Measurements from ENCODE around the gene TMA7.
"Not testable (repeated sequence)": the region's sequence is repeated elsewhere in the genome, so short reads cannot be mapped to it uniquely, and the experiment has no call there.

Gene TMA7

DNA sequence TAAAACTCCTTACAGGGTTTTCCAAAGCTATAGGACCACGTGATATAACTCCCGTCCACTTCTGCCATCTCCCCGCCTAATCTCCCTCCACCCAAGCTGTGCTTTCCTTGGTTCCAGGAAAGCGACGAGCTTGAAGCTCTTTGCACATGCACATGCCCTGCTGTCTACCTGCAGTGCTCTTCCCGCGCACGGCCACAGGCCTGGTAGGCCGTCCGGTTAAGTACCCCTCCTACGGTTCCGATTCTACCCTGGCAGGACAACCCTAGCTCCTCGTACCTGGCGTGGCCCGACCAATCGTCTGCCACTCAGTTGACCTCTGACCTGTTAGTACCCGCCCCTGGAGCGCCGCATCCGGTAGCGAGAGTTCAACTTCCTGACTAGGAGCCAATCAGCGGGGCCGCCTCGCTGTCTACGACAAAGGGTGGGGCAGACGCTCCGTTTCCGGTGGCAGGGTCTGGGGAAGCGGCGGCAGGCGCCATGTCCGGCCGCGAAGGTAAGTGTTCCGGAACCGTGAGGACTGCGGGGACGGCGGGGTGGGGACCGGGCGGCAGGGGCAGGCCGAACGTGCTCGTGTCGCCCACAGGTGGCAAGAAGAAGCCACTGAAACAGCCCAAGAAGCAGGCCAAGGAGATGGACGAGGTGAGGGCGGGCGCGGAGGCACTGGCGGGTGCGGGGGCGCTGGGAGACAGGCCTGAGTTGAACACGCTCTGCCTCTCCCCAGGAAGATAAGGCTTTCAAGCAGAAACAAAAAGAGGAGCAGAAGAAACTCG is at the start of gene TMA7, which contains the start of gene CCDC51:
TMA7 (plus strand) TSS at position 438 of the 770 bp plus-strand sequence; CDS start at position 478, 40 bp downstream.
CCDC51 (minus strand) TSS at position 300 of the 770 bp plus-strand sequence. CDS start 4,991 bp downstream, outside the sequence.
- DNase-seq (ENCODE audit: low read depth in 2 of 2): peak; percentile 98 to 99

DNA sequence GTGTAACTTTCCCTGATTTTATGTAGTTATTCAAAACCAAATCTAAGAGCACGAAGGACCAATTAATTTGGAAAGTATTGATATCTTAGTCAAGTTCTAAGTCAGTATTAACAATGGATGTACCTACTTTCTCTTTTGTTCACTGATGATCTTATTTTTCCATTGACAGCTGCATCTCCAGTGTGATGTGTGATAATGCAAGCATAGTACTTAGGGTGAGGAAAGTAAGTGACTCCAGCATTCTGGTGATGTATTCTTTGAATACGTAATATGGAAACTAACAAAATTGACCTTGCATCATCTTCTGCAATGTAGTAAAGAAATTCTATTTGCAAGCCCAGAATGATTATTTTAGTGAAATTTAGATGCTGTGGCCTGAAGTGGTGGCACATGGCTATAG is 45.7 kb upstream of the TMA7 start:
- no peak for DNase-seq (ENCODE audit: low read depth in 2 of 2)

DNA sequence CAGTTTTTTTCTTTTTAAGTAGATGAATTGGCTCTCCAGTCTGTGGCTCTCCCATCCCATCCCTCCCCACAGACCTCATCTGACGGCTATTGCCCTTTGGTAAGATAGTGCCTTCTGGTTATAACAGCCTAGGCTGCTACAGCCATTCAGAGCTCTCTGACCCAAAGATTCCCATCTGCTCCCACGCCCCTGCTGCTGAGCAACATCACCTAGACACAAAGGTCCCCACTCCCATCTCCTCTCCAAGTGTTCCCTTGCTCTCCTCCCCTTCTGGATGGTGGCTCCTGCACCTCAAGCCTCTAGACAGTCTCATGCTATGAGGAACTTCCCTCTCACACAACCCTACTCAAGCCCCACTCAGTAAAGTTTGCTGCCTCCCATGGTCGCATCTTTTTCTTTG is 44.3 kb upstream of the TMA7 start:
- DNase-seq (ENCODE audit: low read depth in 2 of 2): no peak

DNA sequence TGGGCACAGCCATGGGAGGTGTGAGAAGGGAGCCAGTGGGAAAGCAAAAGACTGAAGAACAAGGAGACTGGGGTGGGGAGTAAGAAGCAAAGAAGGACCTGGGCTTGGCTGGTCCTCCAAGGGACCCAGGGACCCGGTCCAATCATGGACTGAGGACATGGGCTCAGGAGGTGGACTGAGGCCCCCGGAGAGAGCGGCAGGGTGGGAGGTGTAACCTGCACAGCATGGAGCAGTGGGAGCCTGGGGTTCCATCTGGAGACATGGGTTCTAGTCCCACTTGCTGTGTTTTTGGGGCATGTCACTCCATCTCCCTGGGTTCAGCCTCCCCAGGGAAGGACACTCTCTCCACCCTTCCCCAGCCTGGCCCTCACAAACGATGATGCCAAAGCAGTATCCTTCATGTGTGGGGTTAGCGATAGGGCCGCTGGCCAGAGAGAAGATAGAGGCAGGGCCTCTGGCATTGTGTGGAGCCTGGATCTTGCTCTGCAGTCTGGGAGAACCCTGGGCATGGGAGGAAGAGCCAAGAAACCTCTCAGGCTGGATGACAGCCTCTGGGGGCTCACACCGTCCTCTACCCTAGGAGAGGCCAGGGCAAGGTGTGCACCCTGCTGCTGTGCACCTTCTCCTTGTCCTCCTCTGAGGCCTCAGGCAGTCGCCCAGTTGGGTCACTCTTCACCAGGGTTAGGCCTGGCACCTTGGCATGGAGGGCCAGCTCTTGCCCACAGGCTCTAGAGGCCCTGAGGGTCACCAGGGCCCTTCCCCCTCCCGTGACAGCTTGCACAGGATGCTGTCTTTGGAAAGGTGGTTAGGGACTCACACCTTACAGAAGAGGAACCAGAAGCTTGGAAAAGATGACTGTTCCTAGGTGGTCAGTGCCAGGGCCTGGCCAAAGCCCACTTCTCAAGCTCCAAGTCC is 42.0 kb upstream of the TMA7 start:
- DNase-seq (ENCODE audit: low read depth in 2 of 2): no peak

DNA sequence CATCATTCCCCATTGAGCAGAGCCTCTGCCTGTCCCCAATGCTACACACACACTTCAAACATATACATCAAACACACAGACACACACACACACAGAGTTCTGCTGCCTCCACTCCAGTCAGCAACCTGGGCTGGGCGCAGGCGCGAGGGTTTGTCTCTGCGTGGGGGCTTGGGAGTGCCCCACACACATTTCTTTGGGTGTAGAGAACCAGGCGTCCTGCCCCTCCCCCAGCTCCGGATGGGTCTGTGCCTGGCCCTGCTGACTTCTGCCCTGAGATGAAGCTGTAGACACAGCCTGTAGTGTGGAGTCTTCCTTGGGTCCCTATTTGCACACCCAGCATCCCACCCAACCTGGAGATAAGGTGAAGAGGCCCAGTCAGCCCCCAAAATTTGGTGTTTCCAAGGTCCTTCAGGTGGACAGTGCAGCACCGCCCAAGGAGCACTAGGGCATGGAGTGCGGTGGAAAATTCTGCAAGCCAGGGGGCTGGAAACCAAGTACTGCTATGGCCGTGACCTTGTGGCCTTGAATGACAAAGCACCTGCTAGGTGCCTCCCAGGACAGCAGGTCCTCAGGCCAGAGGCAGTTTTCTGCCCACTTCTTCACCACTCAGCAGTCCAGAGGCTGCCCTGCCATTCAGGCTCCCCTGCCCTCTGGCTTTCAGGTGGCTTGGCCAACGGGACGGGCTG is 41.2 kb upstream of the TMA7 start:
- DNase-seq (ENCODE audit: low read depth in 2 of 2): no peak

DNA sequence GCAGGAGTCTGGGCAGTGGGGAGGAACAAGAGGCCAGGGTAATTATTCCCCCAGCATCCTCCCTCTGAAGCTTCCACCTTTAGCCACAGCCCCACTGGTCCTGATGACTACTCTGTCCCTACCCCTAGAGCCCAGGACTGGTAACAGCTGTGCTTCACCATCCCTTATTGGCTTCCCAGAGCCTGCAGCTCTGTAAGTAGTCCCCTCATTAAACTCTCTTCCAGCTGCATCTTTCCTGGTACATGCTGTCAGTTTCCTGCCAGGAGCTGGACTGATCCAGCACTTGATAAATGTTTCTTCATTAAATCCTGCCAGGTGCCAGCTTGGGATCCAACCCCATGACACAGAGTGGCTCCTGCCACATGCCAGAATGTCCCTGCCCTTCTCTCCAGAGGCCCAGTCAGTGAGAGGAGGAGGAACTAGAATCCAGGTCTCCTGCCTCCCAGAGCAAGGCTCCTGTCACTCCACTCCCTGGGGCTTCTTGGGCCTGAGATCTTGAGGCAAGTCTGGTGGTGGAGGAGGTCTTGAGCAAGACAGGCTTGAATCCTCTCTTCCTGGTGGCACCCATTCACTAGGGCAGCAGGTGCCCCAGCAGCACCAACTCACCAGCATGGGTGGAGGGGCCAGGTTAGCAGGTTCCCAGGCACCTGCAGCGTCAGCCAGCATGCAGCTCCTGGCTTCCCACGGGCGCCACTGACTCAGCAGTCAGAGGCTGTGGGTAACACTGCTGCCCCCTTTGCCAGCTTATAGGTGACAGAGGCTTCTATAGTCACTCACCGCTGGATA is 40.5 kb upstream of the TMA7 start:
- no peak for DNase-seq (ENCODE audit: low read depth in 2 of 2)

DNA sequence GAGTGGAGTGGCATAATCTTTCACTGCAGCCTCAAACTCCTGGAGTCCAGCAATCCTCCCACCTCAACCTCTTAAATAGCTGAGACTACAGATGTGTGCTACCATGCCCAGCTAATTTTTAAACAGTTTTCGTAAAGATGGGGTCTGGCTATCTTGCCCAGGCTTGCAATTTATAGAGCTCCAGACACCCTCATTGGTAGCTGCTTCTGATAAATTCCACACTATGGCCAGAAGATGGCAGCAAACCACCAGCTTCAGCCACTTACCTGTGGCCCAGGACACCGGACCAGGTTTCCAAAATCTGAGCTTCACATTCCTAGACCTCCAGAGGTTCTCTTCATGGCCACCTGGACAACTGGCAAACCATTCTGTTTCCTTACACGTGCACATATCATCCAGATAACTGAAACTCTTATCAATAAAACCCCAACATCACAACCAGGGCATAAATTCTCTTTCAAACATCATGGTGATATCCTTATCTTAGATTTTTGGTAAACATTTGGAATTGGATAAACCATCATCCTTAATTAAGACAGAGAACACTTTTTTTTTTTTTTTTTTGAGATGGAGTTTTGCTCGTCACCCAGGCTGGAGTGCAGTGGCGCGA is 39.1 kb upstream of the TMA7 start:
- peak; percentile 28 to 41 for DNase-seq (ENCODE audit: low read depth in 2 of 2)

DNA sequence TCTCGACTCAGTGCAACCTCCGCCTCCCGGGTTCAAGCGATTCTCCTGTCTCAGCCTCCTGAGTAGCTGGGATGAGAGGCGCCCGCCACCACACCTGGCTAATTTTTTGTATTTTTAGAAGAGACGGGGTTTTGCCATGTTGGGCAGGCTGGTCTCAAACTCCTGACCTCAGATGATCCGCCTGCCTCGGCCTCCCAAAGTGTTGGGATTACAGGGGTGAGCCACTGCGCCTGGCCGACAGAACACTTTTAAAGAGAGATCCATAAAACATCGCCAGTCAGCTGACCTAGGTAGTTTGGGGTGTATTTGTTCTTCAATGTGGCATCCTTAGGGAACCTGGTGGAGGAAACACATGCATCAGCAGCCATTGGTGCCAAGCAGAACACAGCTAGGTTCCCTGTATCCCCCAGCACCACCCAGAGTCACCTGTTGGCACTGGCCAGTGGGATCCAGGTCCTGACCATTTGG is 38.6 kb upstream of the TMA7 start:
- DNase-seq (ENCODE audit: low read depth in 2 of 2): not testable (repeated sequence)

DNA sequence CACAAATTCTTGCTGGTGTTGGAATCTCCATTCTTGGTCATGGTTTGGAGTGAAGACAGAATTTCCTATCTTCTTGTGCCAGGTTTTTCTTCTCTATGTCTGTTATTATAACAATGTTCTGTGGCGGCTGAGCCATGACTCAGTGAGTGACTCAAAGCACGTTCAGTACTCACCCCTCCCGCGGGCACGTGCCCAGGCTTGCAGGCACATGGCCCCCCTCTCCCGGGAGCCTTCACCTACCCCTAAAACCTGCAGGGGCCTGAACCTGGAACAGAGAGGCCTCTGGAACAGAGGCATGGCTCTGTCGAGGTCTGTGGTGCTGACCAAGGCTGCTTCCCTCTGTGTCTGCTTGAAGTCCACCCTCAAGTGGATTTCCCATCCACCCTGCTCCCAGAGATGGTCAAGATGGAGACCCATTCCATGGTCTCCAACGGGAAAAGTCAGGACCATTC is 37.8 kb upstream of the TMA7 start:
- DNase-seq (ENCODE audit: low read depth in 2 of 2): no peak

DNA sequence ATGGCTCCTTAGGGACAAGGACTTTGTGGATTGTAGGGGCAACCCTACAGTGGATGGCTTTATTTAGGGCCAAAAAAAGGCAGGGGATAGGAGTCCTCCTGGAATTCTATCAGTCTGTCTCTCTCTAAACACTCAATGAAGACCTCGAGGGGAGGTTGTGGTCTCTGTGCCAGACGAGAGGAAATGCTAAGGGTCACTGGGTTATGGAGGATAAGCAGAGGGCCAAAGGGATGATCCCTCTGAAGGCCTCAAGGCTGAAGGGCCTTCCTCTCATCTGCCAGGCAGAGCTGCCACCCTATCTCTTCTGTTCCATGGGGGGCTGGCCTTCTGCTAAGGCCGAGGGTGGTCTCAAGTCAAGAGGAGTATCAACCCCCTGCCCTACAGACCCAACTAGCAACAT is 37.1 kb upstream of the TMA7 start:
- DNase-seq (ENCODE audit: low read depth in 2 of 2): no peak

DNA sequence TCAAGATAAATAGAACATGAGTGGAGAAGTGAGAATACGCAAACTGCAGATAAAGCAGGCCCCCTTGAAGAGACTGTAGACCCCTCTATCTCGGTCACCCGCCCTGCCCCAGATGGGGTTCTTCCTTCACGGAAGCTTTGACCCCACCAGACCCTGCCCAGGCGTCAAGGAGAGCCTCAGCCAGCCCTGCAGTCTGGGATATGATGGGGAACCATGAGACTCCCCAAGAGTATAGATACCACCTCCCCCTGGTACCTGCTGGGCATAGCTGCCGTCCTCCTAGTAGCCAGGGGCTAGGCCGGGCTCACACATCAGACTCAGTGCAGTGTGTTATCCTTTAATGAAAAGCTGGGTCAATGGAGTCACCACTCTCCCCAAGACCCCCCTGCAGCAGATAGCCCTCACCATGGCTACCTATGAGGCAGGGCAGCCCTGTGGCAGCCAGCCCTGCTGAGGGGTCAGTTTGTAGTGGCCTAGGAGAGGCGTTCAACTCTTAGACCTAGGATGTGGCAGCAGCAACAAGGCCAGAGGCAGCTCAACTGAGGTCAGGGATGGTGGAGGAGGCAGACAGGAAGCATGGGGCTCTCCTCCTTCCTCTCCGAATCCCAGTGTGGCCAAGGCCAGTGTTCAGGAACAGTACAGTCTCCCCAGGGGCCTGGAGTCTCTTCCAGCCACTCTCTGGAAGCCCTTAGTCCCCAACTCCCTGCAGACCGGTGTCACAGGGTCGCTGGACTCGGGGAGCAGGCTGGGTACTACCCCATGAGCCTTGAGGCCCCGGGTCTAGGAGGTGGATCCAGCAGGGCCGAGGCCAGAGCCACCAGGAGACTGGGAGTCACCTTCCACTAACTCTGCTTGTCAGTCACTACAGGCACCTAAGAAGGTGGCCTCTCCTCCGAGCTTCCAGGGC is 36.3 kb upstream of the TMA7 start:
- DNase-seq (ENCODE audit: low read depth in 2 of 2): no peak

DNA sequence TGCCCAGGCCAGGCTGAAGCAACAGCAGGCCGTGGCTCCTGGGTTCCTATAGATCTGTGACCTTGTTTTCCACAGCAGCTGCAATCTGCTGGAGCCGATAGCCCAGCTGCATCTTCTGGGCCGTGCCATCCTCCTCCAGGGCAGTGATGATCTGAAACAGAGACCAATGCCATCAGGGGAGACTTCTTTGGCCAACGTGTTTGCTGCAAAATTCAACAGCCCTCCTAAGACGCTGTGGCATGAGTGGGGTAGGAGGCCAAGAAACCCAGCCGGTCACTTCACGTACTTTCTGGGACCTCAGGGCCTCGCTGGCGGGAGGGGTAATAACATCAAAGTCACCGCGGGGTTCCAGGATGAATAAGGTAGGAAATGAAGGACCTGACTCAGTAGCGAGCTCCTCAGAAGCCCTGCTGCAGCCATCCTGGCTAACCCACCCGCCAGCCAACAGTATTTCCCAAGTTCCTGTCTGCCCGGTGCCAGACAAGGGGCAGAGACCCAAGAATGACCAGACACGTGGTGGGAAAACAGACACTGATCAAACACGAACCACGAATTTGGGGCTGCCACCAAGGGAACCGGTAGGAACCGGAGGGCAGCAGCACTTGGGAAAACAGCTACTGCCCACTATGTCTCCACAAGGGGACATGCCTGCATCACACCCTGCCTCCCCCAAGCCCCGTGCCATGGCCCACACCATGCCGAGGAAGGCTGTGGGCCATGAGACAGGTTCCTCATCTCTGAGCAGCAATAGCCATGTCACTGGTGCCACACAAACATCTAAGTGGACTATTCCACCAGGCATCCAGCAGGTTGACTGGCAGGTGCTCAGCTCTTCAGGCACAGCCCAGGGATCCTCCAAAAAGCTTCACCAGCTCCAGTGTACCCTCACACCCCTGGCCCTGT is 35.4 kb upstream of the TMA7 start:
- DNase-seq (ENCODE audit: low read depth in 2 of 2): no peak

DNA sequence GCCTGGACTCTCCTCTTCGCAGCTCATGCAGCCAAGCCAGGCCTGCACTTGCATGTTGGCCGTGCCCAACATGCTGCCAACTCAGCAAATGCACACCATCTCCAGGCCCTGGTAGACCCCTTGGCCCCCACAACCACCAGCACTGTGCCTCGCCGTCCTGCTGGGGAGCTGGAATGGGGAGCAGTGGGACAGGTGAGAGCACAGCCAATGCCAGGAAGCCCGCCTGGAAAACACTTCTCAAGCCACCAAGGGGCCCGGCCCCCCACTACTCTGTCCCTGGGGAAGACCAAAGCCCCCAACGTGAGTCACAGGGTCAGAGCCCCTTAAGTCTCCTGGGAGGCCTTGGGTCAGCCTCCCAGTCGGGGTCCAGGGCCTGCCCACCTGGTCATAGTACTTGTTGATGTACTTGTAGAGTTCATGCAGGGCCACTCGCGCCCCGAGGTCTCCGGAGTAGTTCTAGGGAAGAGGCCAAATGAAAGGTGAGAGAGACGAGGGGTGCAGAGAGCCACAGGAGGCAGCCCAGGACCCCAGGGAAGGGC is 34.6 kb upstream of the TMA7 start:
- DNase-seq (ENCODE audit: low read depth in 2 of 2): no peak

DNA sequence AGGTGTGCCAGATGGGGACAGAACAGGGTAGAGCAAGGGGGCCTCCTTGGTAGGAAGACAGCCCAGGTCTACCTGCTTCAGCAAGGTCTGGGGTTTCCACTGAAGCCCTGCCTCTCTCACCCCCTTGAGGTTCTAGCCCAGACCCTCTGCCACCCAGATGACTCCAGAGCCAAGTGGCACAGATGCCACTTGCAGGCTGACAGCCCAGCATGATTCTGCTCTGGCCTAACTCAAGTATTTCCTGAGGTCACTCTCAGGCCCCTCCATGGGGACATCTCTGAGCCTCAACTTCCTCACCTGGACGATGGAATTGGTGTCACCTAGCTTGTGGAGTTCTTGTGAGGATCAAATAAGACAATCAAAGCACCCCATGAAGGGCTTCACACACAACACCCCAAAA is 34.1 kb upstream of the TMA7 start:
- no peak for DNase-seq (ENCODE audit: low read depth in 2 of 2)

DNA sequence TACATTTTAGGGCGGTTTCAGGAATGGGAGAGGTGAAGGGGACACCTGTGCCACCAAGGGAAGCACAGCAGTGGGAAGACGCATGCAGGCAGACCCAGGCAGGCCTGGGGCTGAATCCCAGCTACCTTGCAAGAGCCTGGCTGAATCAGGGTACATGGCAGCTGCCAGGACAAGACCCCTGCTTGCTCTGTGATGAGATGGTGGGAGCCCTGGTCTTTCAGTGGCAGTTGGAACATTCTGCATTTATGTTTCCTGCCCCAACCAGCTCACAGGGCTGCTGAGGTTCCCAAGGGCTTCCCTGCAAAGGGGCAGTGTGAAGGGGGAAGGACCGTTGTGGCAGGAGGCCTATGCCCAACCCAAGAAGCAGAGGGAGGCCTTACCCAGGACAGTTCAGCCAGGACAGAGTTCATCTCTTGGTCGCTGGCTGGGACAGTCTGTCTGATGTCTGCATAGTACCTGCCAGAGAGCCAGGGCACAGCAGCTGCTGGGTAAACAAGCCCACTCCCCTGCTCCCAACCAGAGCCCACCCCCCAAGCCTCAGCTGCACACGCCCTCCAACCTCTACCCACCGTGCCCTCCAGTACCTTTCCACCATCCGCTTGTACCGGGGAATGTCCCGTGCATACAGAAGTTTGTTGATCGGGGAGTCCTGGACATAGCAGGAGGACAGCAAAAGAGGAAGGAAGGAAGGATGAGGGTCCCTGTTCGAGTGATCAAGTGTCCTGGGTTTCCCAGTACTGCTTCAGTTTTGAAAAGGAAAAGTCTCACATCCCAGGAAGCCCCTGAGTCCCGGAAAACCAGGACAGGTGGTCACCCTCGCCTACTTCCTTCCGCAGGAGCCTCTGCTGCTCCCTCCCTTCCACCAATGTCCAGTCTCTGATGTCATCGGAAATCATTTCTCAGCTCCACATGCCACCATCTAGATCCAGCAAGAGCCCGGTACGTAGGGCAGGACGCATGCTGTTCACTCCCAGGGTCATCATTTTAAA is 33.3 kb upstream of the TMA7 start:
- no peak for DNase-seq (ENCODE audit: low read depth in 2 of 2)

DNA sequence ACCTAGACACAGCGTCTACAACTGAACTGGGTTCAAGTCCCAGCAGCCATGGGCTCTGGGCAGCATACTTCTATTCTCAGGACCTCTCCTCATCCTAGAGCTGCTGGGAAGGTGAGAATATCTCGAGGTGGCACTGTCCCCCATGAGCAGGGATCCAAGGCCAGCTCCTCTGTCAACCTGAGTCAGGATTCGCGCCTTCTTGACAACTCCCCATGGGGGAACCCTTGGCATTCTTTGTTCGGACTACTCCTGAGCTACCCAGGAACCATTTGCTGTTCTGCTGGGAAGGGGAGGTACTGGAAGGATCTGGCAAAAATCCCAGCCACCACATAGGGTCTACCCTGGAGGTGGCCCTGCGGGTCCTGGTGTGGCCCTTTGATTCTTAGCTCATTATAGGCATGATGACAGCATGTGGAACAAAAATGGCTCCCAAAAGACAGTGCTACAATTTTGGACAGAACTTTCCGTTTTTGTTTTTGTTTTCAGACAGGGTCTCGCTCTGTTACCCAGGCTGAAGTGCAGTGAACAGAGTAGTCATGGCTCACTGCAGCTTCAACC is 32.4 kb upstream of the TMA7 start:
- no peak for DNase-seq (ENCODE audit: low read depth in 2 of 2)

DNA sequence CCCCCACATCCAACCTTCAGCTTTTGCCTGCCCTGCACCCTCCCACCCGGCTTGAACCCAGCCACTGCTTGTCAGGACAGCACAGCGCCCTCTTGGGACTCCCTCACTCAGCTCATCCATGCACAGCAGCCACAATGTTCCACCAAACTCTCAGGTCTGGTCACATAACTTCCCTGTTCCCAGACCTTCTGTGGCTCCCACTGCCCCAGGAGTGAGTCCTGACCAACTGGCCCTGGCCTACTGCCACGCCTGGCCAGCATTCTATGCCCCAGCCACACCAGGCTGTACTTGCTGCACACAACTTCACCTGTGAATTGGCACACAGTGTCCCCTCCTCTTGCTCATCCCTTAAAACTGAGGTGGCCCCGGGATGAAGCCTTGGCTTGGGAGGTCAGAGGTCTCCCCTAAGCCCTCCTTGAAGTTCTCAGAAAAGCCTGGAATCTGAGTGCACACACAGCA is 31.2 kb upstream of the TMA7 start:
- no peak for DNase-seq (ENCODE audit: low read depth in 2 of 2)
